Fibroblast of skin of right biceps (primary cell): ENCODE results near the gene DIAPH1.

Source experiments
- DNase-seq: peaks from one replicate; pipeline ENCODE4 v3.0.0-alpha.2; 2013

Gene DIAPH1

DNA sequence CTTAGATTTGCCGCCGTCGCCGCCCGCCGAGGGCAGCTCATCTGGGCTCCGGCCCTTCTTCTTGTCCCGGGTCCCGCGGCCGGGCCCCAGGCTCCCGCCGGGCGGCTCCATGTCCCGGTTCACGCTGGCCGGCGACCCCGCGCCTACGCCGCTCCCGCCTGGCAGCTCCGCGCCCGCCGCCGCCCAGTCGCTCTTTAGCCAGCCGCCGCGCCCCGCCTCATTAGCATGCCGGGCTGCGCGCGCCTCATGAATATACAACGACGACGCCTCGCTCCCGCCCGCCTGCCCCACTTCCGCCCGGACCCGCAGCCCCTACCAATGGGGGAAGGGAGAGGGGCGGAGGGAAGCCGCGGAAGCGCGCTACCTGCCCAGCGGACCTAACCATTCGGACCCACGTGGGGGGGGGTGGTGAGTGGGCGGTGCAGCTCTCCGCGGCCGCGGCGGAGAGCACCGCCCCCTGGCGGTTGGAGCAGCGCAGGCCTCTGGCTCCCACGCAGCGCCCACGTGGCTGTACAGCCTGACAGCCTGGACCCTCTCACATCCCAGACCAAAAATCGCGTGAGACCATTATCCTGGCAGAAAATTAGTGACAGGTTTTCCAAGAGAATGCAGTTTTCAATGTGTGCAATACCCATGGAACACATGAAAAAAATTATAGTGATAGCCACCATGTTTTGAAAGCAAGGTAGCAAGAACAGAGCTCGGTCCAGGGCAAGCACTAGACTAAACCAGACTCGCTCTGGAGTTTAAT lies at the start of gene DIAPH1:
Gene DIAPH1 (minus strand): TSS at position 197 of the 751 bp plus-strand sequence. CDS start 86 bp downstream, at position 111.
- DNase-seq, result peak; percentile 96

DNA sequence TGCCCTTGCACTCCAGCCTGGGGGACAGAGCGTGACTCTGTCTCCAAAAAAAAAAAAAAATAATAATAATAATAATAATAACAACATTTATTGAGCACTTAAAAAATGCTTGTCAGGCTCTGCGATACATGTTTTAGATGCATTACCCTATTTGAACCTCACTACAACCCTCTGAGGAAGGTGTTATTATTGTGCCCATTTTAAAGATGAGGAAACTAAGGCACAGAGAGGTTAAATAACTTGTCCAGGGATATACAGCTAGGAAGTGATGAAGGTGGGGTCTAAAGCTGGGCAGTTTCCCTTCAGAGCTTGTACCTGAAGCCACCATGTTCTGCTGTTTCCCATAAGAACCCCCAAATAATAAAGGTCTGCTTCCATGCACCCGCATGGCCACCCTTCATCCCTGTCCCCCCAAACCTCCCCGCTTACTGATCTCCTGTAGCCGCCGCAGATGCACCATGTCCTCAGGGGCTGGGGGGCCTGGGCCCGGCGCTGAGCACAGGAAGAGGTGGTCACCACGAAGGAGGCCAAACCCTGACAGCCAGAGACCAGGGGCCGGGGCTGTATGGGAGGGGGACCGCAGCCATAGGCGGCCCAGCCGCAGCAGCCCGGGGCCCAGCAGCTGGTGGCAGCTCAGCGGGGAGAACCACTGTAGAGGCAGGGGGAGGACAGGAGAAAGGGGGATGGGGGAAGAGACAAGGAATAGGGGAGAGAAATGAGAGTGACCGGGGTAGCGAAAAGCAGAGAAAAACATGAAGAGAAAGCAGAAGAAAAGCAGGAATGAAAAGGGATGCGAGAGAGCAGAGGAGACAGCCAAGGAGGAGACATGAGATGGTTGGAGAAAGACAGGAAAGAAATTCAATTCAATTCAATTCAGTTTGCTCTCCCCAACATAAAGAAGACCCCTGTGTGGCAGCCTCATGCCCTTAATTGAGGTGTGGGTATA lies 47.5 kb upstream of the DIAPH1 start:
- DNase-seq, result no peak

- DNase-seq, result peak; percentile 57
Measured at GRCh38 chr5:141664733-141665461, 46.1 kb upstream of the DIAPH1 start.

GRCh38 chr5:141663506-141663905 lies 44.7 kb upstream of the DIAPH1 start:
- no peak for DNase-seq

GRCh38 chr5:141662028-141662427 lies 43.2 kb upstream of the DIAPH1 start:
- no peak for DNase-seq

- peak; percentile 95 for DNase-seq
Measured at GRCh38 chr5:141657937-141658545, 39.2 kb upstream of the DIAPH1 start.

GRCh38 chr5:141657404-141657803 lies 38.6 kb upstream of the DIAPH1 start:
- DNase-seq, result peak; percentile 58

GRCh38 chr5:141656396-141656795 lies 37.6 kb upstream of the DIAPH1 start:
- DNase-seq, result no peak

DNA sequence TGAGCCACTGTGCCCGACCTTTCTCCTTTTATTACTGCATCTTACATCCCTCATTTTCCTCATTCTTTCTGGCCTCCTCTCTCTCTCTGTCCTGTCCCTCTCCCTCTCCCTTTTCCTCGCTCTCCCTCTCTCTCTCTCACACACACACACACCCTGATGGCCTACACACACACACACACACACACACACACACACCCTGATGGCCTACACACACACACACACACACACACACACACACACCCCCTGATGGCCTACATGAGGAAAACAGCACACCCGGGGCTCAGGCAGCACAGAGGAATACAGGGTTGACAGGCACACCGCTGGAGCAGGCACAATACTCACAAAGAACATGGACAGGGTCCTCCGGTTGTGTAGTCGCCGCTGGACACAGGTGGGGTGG lies 36.2 kb upstream of the DIAPH1 start:
- DNase-seq, result no peak

DNA sequence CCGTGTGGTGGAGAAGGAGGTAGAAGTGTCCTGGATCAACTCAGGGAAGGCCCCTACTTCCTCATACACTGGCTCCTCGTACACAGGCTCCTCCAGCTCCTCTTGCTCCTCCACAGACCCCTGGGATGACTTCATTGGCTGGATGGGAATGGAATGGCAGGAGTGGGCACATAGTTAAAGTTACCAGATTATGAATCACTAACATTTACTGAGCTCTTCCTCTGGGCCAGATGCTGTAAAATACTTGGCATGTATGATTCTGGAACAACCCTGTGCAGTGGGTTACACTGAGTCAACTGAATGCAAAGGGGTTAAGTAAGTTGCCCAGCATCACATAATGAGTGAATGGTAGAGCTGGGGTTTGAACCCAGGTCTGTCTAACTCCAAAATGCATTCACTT lies 35.5 kb upstream of the DIAPH1 start:
- peak; percentile 91 for DNase-seq

GRCh38 chr5:141651728-141652105 lies 32.9 kb upstream of the DIAPH1 start:
- no peak for DNase-seq

GRCh38 chr5:141650851-141651727 lies 32.3 kb upstream of the DIAPH1 start, which contains the start of gene FCHSD1:
Gene FCHSD1, minus strand, starts transcription at chr5:141651418. Its CDS starts 50 bp downstream, at chr5:141651368.
- DNase-seq, result peak; percentile 72

DNA sequence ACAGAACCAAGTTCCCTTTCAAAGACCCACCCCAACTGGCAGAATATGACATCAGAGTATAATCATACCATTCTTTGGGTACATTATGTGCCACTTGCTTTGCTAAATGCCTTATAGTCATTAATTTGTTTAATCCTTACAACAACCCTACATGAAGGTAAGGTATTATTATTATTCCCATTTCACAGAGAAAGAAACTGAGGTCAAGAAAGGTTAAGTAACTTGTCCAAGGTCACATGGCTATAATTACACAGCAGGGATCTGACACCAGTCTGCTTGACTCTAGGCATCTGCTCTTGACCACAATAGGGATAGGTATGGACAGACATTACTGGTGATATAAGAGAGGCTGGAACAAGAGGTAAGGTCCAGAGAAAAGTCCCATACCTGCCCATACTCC lies 31.2 kb upstream of the DIAPH1 start:
- no peak for DNase-seq

- no peak for DNase-seq
Measured at GRCh38 chr5:141649056-141649688, 30.4 kb upstream of the DIAPH1 start.

DNA sequence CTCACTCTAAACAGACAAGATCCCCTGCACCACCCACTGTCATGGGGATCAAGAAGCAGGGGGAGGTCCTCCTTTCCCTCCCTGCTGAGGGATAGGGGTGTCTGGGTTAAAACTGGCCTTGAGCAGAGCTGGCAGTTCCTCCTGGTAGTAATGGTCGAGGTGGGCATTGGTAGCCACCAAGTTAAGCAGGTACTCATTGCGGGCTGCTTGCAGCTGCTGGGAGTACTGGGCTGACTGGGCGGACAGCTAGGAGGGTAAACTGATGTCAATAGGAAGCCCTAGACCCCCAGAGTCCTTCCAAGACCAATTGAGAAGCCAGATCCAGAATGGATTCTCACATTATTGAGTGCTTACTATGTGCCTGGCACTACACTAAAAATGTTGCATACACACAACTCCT lies 29.1 kb upstream of the DIAPH1 start:
- DNase-seq, result no peak

DNA sequence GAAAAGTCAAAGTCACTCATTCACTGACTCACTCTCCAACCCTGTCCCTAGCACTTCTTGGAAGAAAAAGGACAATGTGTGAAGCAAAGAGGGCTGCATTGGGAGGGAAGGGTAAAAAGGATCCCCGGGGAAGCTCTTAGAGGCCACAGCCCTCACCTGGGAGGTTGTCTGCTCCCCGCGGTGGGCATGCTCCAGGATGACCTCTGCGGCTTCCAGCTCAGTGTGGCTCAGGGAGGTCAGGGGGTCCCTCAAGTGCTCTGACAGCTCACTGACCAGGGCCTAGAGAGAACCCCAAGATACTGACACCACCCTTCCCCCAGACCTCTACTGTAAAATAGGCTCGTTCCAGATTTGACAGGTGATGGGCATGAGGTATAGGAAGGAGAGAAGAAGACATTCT lies 28.4 kb upstream of the DIAPH1 start:
- no peak for DNase-seq

- DNase-seq, result no peak
Measured at GRCh38 chr5:141646026-141646425, 27.2 kb upstream of the DIAPH1 start.

DNA sequence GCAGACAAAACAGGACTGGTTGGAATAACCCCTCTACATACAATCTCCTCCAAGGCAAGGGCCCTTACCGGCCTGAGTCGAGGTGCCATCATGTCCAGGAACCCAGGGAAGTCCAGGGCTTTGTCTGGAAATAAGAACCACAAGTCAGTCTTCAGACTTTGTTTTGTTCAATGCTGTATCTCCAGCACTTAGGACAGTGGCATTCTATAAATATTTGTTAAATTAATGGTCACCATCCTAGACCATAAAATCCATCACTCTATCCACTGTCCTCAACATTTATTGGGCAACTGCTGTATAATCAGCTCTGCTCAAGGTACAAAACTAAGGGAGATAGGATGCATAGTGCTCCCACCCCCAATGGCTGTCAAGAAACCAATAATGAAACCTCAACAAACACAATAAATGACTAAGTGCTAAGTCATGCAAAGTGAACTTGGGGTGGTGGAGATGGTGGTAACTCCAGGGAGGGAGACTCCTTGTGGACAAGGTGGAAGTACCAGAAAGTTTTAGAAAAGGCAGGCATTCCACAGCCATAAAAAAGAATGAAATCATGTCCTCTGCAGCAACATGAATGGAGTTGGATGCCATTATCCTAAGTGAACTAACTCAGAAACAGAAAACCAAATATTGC lies 23.0 kb upstream of the DIAPH1 start:
- peak; percentile 82 for DNase-seq

DNA sequence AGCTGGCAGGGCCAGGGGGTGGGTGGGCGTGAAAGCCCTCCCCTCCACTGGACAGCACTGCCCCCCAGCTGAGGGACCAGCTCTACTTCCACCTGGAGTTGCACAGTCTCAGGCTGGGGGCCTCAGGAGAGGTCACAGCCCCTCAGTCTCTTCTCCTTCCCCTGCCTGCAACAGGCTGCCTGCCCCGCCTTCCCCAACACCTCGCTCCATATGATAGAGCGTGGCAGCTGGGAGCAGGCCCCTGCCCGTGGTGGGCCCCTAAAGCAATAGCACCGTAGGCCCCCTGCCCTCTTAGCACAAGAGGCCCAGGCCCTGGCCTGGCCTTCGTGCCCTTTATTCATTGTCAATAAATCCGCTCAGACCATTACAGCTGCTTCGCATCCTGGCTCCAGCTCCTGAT lies 21.9 kb upstream of the DIAPH1 start:
- DNase-seq, result no peak

DNA sequence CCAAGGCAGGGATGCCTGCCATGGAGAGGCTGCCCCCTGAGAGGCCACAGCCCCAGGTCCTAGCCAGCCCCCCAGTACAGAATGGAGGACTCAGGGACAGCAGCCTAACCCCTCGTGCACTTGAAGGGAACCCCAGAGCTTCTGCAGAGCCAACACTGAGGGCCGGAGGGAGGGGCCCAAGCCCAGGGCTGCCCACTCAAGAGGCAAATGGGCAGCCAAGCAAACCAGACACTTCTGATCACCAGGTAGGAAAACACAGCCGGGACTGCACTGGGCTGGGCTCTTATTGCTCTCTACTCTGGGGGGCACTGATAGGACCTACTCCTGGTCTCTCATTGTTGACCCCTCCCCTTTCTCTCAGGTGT lies 21.2 kb upstream of the DIAPH1 start:
- no peak for DNase-seq
